A549 (cell line): ENCODE data around the gene FNTB. TPM values are rescaled to one million over a fixed set of nuclear protein-coding genes. Genes with fewer than 3 reads are reported as not detected.
A peak's percentile ranks its signal among the peaks of the same experiment; 100 is the strongest.

Source experiments
- ATAC-seq, 2 experiments: fragments of 200-7000 bp in 1 of 2; fragments of >200 bp in 1 of 2; cut with Nextera tagmentation in 1 of 2; cut with Tn5 transposase in 1 of 2; 3 replicates each; pipeline versions ENCODE4 v1.8.0 to v1.9.1; 2018 to 2020; ENCODE audit warnings: mild to moderate bottlenecking in 1 of 2, moderate library complexity in 1 of 2
- CTCF ChIA-PET: fragments of 300-600 bp; sonication (Branson Sonifier 250); formaldehyde crosslinking; extraction: SDS; loops from one replicate; lab custom pipeline; 2021; ENCODE audit warnings: antibody characterized with exemption, inconsistent platforms; lab: Yijun Ruan, JAX
- POLR2A ChIA-PET: fragments of 350-600 bp; formaldehyde crosslinking; extraction: SDS; loops from one replicate; lab custom pipeline; 2021; ENCODE audit warnings: antibody characterized with exemption, inconsistent platforms; lab: Yijun Ruan, JAX
- DNase-seq, 2 experiments: peaks; one replicate each; pipeline versions ENCODE4 v3.0.0 to v3.0.0-alpha.2; 2011 to 2016; ENCODE audit warnings: low read depth in 1 of 2, low spot score in 1 of 2
- FAIRE-seq: peaks from 2 replicates; lab custom pipeline; 2011; peaks lifted over from hg19 to GRCh38; lab: Jason Lieb, UNC
- H3K27ac ChIP-seq, 2 experiments: fragments of >200 bp; sonication (Bioruptor Twin); formaldehyde crosslinking; 3 replicates each; pipeline ENCODE4 v1.5.1; 2016 to 2017
- H3K4me1 ChIP-seq: fragments of >200 bp; sonication (Bioruptor Twin); formaldehyde crosslinking; 3 replicates; pipeline ENCODE4 v1.6.1; 2016
- H3K4me2 ChIP-seq: fragments of >200 bp; sonication (Bioruptor Twin); formaldehyde crosslinking; 3 replicates; pipeline ENCODE4 v1.6.1; 2016
- H3K4me3 ChIP-seq: fragments of >200 bp; sonication (Bioruptor Twin); formaldehyde crosslinking; 3 replicates; pipeline ENCODE4 v1.5.1; 2016
- H3K9me3 ChIP-seq: fragments of >200 bp; sonication (Bioruptor Twin); formaldehyde crosslinking; 3 replicates; pipeline ENCODE4 v1.6.1; 2016
- CHD4 ChIP-seq: fragments of 200-600 bp; sonication (generic); IDR thresholded peaks from 2 replicates; pipeline ENCODE4 v1.6.1; 2016; ENCODE audit warnings: antibody characterized with exemption, mild to moderate bottlenecking, borderline replicate concordance
- EP300 ChIP-seq, 2 experiments: fragments of >200 bp; sonication (Bioruptor Twin); formaldehyde crosslinking; IDR thresholded peaks; 2 replicates in 1 of 2; 3 replicates in 1 of 2; pipeline ENCODE4 v1.6.1; 2016 to 2017
- FOSB ChIP-seq: fragments of 250-450 bp; sonication (Bioruptor Pico); IDR thresholded peaks from 2 replicates; pipeline ENCODE4 v1.5.0; 2020; ENCODE audit warnings: mild to moderate bottlenecking, moderate library complexity
- FOSL2 ChIP-seq, 2 experiments: fragments of 450-650 bp in 1 of 2; fragments of >200 bp in 1 of 2; sonication (Bioruptor Twin) in 1 of 2; formaldehyde crosslinking; IDR thresholded peaks; 2 replicates each; pipeline versions ENCODE4 v1.5.0 to v1.6.1; 2016 to 2020; ENCODE audit warnings: mild to moderate bottlenecking in 1 of 2, moderate library complexity in 1 of 2
- GATA3 ChIP-seq: IDR thresholded peaks from 2 replicates; pipeline ENCODE4 v1.6.1; 2012; ENCODE audit warnings: borderline replicate concordance
- HOXB5 ChIP-seq: fragments of 250-450 bp; sonication (Bioruptor Pico); IDR thresholded peaks from 2 replicates; pipeline ENCODE4 v1.5.0; 2020; ENCODE audit warnings: mild to moderate bottlenecking, moderate library complexity
- KDM1A ChIP-seq: fragments of 200-600 bp; sonication (generic); IDR thresholded peaks from 2 replicates; pipeline ENCODE4 v1.6.1; 2016; ENCODE audit warnings: low read depth, mild to moderate bottlenecking
- MYC ChIP-seq: IDR thresholded peaks from 2 replicates; pipeline ENCODE4 v1.6.1; 2012; ENCODE audit warnings: mild to moderate bottlenecking, inconsistent platforms, low read length, improper control_type of control experiment, borderline replicate concordance
- NFE2L2 ChIP-seq: fragments of 150-350 bp; conservative IDR thresholded peaks from 2 replicates; pipeline ENCODE4 v1.6.1; 2014; ENCODE audit warnings: low read length
- NR3C1 ChIP-seq: fragments of >200 bp; sonication (Bioruptor Twin); formaldehyde crosslinking; IDR thresholded peaks from 3 replicates; pipeline ENCODE4 v1.6.1; 2017
- POLR2AphosphoS2 ChIP-seq: conservative IDR thresholded peaks from 2 replicates; pipeline ENCODE4 v1.6.1; 2012; ENCODE audit warnings: low read length, improper control_type of control experiment, inconsistent platforms
- RAD21 ChIP-seq, 2 experiments: fragments of >200 bp in 1 of 2; sonication (Bioruptor Twin) in 1 of 2; formaldehyde crosslinking in 1 of 2; IDR thresholded peaks in 1 of 2; conservative IDR thresholded peaks in 1 of 2; 2 replicates in 1 of 2; 3 replicates in 1 of 2; pipeline ENCODE4 v1.6.1; 2012 to 2018; ENCODE audit warnings: inconsistent platforms in 1 of 2
- RFX5 ChIP-seq: fragments of 450-650 bp; IDR thresholded peaks from 2 replicates; pipeline ENCODE4 v1.7.1; 2014; ENCODE audit warnings: antibody characterized with exemption, mild to moderate bottlenecking, moderate library complexity
- RNF2 ChIP-seq: fragments of 200-600 bp; sonication (generic); IDR thresholded peaks from 2 replicates; pipeline ENCODE4 v1.6.1; 2016; ENCODE audit warnings: low read depth, mild to moderate bottlenecking, antibody characterized with exemption, moderate library complexity, borderline replicate concordance
- SMC3 ChIP-seq: fragments of >200 bp; sonication (Bioruptor Twin); formaldehyde crosslinking; IDR thresholded peaks from 3 replicates; pipeline ENCODE4 v1.6.1; 2018; ENCODE audit warnings: inconsistent platforms
- ZNF302 ChIP-seq: fragments of 250-450 bp; sonication (Bioruptor Pico); IDR thresholded peaks from 2 replicates; pipeline ENCODE4 v1.9.0; 2021; ENCODE audit warnings: inconsistent platforms, mild to moderate bottlenecking, moderate library complexity
- WGBS: methylation state at CpG from one replicate; pipeline ENCODE4 v1.1.6; 2017; ENCODE audit errors: missing lambda C conversion rate; 5-methylcytosine and 5-hydroxymethylcytosine counted together
- polyA plus RNA-seq, 4 experiments: library from polyadenylated mRNA; depleted of rRNA in 3 of 4; stranded (reverse); fragments of >200 nt; fragmentation: RNase III in 1 of 4; extraction: RNeasy Plus Mini Kit Qiagen cat#74134 plus additional on column Dnase treatment in 1 of 4; gene quantifications; 2 replicates in 3 of 4; 3 replicates in 1 of 4; pipeline ENCODE4 v1.2.3, GENCODE V29; 2011 to 2017
- TF ChIP-seq, protein P1 (sequence below): fragments of >200 bp; sonication (Bioruptor Twin); formaldehyde crosslinking; IDR thresholded peaks from 3 replicates; pipeline ENCODE4 v1.5.1; 2016
- TF ChIP-seq, protein P2 (sequence below): fragments of >200 bp; sonication (Bioruptor Twin); formaldehyde crosslinking; IDR thresholded peaks from 2 replicates; pipeline ENCODE4 v1.6.1; 2016
- TF ChIP-seq, protein P3 (sequence below): fragments of 200-600 bp; sonication (generic); IDR thresholded peaks from 2 replicates; pipeline ENCODE4 v1.6.1; 2016; ENCODE audit warnings: antibody characterized with exemption, mild to moderate bottlenecking, moderate library complexity

Gene FNTB
- polyA plus RNA-seq, 2 of the 4 experiments (the other 2 are of a cell fraction), result 28.5 to 41.9 TPM

DNA sequence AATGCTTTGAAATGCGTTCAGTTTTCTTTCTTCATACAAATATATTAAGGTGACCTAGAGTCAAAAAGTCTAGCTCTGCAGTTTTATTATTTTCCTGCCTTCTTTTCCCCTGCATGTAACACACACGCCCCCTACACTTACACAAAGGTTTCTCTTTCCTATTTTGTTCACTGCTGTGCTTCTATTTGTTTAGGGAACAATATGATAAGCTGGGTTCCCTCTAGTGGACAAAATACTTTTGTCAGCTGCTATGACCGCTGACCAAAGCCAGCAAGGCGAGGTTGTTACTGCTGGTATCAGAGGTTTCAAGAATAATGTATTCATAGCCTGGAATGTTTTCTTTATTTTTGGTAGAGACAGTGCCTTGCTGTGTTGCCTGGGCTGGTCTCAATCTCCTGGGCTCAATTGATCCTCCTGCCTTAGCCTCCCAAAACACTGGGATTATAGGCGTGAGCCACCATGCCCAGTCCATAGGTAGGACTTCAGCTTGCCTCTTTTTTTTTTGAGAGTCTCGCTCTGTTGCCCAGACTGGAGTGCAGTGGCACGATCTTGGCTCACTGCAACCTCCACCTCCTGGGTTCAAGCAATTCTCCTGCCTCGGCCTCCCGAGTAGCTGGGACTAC lies 33.4 kb downstream of the FNTB start:
- POLR2A ChIA-PET, result interaction anchor here (2.7 kb wide), 1 partner anchor 33 kb away, joined by 12 read pairs; the partner anchor contains the start of gene FNTB
- no peak for FAIRE-seq
- TF ChIP-seq, protein P1, sequence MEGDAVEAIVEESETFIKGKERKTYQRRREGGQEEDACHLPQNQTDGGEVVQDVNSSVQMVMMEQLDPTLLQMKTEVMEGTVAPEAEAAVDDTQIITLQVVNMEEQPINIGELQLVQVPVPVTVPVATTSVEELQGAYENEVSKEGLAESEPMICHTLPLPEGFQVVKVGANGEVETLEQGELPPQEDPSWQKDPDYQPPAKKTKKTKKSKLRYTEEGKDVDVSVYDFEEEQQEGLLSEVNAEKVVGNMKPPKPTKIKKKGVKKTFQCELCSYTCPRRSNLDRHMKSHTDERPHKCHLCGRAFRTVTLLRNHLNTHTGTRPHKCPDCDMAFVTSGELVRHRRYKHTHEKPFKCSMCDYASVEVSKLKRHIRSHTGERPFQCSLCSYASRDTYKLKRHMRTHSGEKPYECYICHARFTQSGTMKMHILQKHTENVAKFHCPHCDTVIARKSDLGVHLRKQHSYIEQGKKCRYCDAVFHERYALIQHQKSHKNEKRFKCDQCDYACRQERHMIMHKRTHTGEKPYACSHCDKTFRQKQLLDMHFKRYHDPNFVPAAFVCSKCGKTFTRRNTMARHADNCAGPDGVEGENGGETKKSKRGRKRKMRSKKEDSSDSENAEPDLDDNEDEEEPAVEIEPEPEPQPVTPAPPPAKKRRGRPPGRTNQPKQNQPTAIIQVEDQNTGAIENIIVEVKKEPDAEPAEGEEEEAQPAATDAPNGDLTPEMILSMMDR, result peak; percentile 64
- peak; percentile 52 to 54; a peak in 4 of 5 replicates for TF ChIP-seq RAD21 (conservative IDR thresholded peaks at IDR 0.05 in 1 of 2, IDR thresholded peaks at IDR 0.05 in 1 of 2)
- TF ChIP-seq SMC3, result peak; percentile 42; the same call in 2 of the 3 replicates
- no peak for TF ChIP-seq POLR2AphosphoS2
- WGBS, result 66% methylated on average over 9 of the region's 9 CpGs
- Histone ChIP-seq H3K9me3 (no peaks in the 10 kb centered on the region), H3K4me3 (no peak overlapping the region), H3K4me2 (no peak overlapping the region), H3K4me1 (no peaks in the 10 kb centered on the region), H3K27ac (no peak overlapping the region)
- CTCF ChIA-PET, result interaction anchor here (0.5 to 3.1 kb wide), 21 partner anchors 8 to 971 kb away, joined by 3 to 30 read pairs (median 4); partner anchors contain the start of gene FNTB
- peak; percentile 51 to 80 for DNase-seq
- peak; percentile 99 for ATAC-seq

DNA sequence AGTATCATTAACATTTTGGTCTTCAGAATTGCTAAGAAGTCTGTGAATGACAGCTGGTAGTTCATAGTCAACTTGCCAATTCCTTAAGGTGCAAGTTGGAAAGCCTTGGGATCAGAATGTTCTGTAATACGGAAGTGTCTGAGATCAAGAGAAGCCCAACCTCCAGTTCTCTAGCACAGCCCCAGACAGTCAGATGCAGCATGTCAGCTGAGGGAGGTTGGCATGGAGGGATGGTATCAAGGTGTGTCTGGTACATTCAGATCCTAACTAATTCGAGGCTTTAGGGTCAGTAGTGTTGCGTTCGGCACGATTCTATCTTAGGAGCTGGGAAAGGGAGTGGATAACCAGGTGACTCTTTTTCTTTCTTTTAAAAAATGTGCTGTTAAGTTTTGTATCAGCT lies 38.3 kb downstream of the FNTB start:
- no peaks in the 10 kb centered on the region for H3K9me3 ChIP-seq
- DNase-seq (no peak), FAIRE-seq (no peak), ATAC-seq (no peak)
- H3K4me1 ChIP-seq, result peaks cover 10% of the 10 kb centered on the region; the same call in 2 of the 3 replicates
- 83% methylated on average over 5 of the region's 5 CpGs for WGBS
- TF ChIP-seq ZNF302 (CRISPR knock-in tag) (no peak), NFE2L2 (no peak), NR3C1 (no peak), FOSB (CRISPR knock-in tag) (no peak), KDM1A (no peak), RNF2 (no peak), MYC (no peak), EP300 (IDR thresholded peaks at IDR 0.05) (no peak), FOSL2 (IDR thresholded peaks at IDR 0.05) (no peak), FOSL2 (CRISPR knock-in tag; IDR thresholded peaks at IDR 0.05) (no peak), HOXB5 (CRISPR knock-in tag) (no peak), RFX5 (no peak), POLR2AphosphoS2 (no peak), CHD4 (no peak), GATA3 (no peak)
- TF ChIP-seq, protein P2, sequence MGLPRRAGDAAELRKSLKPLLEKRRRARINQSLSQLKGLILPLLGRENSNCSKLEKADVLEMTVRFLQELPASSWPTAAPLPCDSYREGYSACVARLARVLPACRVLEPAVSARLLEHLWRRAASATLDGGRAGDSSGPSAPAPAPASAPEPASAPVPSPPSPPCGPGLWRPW, result no peak
- TF ChIP-seq, protein P3, sequence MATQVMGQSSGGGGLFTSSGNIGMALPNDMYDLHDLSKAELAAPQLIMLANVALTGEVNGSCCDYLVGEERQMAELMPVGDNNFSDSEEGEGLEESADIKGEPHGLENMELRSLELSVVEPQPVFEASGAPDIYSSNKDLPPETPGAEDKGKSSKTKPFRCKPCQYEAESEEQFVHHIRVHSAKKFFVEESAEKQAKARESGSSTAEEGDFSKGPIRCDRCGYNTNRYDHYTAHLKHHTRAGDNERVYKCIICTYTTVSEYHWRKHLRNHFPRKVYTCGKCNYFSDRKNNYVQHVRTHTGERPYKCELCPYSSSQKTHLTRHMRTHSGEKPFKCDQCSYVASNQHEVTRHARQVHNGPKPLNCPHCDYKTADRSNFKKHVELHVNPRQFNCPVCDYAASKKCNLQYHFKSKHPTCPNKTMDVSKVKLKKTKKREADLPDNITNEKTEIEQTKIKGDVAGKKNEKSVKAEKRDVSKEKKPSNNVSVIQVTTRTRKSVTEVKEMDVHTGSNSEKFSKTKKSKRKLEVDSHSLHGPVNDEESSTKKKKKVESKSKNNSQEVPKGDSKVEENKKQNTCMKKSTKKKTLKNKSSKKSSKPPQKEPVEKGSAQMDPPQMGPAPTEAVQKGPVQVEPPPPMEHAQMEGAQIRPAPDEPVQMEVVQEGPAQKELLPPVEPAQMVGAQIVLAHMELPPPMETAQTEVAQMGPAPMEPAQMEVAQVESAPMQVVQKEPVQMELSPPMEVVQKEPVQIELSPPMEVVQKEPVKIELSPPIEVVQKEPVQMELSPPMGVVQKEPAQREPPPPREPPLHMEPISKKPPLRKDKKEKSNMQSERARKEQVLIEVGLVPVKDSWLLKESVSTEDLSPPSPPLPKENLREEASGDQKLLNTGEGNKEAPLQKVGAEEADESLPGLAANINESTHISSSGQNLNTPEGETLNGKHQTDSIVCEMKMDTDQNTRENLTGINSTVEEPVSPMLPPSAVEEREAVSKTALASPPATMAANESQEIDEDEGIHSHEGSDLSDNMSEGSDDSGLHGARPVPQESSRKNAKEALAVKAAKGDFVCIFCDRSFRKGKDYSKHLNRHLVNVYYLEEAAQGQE, result no peak
- no peak overlapping the region for H3K4me2 ChIP-seq
- no peak overlapping the region for H3K4me3 ChIP-seq
- ChIA-PET CTCF (interaction anchor here (1.5 to 1.8 kb wide), 2 partner anchors 19 to 38 kb away, joined by 4 to 8 read pairs; partner anchors contain the start of gene FNTB), POLR2A (no interaction called here)
- no peak overlapping the region for H3K27ac ChIP-seq
